ENCODE measurements around the gene MT1M.
"Not testable (repeated sequence)": the region's sequence is repeated elsewhere in the genome, so short reads cannot be mapped to it uniquely, and the experiment has no call there.

The MT1M gene

GRCh38 chr16:56608876-56609462 is 23.5 kb upstream of the MT1M start:
- no peak for DNase-seq (ENCODE audit: low read depth in 2 of 2)

DNA sequence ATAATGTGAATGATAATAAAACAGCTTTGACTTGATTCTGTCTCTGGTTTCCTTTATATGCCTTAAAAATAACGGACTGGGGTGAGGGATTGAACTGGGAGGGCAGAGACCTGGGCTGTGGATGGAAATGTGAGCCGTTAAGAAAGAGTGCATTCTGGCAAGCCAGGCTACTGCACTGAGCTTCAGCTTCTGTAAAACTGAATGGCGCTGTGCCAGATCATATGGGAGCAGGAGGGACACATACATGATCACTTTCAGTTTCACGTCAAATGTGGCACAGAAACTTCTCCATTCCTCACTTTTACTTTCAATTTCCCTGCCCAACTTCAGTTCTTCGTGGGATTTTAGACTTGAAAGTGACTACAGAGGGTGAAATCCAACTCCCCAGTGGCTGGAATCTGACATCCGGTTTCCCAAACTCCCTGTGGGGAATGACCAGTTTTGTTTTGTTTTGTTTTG is 23.0 kb upstream of the MT1M start:
- peak; percentile 48 to 63 for DNase-seq (ENCODE audit: low read depth in 2 of 2)

DNA sequence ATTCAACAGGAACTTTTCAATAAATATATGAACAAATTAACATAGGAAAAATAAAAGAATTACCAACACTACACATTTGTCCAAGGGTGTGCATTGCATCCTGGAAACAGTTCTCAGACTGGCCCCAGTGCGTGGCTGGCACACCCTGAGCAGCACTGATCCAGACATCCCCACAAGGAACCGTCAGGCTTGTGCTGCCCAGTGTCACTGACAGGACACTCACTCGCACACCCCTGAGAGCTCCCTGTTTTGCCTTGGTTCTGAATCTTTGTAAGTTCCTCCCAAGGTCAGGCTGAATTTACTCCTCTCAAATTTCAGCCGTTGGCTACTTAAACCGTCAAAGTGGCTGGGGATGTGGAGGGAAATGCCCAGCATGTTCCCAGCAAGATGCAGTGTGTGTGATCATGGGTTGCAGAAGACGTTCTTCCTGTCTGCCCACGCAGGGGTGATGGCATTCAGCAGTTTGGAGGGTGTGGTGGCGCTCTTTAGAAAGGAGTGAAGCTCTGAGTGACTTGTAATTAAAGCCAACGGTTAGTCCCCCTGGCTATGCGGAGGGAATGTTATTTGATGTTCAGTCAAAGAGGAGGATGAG is 22.3 kb upstream of the MT1M start:
- DNase-seq (ENCODE audit: low read depth in 2 of 2) = peak; percentile 70 to 77

GRCh38 chr16:56610609-56611111 is 21.8 kb upstream of the MT1M start:
- no peak for DNase-seq (ENCODE audit: low read depth in 2 of 2)

- no peak for DNase-seq (ENCODE audit: low read depth in 2 of 2)
Measured at GRCh38 chr16:56611281-56611833, 21.1 kb upstream of the MT1M start.

GRCh38 chr16:56613706-56614105 is 18.8 kb upstream of the MT1M start:
- no peak for DNase-seq (ENCODE audit: low read depth in 2 of 2)

- DNase-seq (ENCODE audit: low read depth in 2 of 2) = no peak
Measured at GRCh38 chr16:56614549-56614991, 17.9 kb upstream of the MT1M start.

- no peak for DNase-seq (ENCODE audit: low read depth in 2 of 2)
Measured at GRCh38 chr16:56615353-56615752, 17.1 kb upstream of the MT1M start.

DNA sequence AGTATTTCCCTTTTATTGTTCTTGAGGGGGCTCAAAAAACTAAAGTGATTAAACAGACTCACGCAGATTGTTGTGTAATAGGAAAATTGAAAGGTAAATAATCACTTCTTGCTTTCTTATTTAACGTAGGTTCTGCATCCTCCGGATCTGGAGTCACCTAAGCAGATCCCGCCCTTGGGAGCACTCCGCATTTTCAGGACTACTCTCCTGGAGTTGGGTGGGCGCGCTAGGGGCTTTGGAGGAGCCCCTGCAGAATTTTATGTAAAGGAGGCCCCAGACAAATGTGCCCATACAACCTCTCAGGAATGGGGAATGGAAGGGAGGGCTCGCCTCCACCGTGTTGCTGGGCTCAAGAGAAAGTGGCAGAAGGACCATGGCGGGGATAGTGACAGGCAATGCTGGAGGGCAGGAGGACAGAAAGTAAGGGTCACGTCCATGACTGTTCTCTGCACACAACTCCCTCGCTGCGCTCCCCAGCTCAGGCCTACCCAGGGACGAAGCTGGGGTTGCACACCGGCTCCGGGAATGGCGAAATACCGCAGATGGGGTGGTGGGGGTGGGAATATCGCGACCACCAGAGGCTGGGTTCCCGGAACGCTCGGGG is 15.7 kb upstream of the MT1M start:
- no peak for DNase-seq (ENCODE audit: low read depth in 2 of 2)

DNA sequence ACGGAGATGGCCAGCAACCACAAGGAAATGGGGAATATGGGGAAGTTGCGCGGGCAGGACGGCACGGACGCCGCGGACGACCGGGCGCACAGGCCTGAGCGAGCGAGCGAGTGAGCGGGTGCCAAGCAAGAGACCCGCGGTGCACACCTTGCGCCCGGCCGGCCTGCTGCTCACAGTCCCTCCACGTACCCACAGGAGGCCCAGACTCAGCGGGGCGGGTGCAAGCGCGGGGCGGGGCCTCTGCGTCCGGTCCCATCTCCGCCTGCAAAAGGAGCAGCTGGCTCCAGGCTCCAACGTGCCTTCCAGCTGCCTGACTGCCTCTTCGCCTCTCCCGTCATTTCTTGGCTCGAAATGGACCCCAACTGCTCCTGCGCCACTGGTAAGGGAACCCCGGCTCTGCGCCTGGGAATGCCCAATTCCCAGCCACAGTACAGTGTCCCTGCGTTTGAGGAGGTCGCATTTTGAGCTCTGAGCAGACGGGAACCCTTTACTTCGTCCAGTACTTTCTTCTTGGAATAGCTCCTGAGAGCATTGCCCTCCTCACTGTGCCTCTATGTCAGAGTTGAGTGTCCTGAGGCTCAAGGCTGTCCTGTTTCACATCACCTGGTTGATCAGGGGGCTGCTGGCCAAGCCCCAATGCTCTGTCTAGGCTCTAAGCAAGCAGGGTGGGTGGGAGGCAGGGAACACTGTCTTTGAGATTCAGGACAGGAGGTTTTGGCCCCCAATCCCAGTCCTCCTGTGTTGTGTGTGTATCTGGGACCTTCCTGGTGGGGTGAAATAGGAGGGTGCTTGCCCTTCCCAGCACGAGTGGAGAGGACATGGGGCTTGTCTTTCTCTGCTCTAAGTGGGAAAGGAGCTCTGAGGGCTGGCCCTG is 15.0 kb upstream of the MT1M start:
- DNase-seq (ENCODE audit: low read depth in 2 of 2) = peak; percentile 62 to 65

DNA sequence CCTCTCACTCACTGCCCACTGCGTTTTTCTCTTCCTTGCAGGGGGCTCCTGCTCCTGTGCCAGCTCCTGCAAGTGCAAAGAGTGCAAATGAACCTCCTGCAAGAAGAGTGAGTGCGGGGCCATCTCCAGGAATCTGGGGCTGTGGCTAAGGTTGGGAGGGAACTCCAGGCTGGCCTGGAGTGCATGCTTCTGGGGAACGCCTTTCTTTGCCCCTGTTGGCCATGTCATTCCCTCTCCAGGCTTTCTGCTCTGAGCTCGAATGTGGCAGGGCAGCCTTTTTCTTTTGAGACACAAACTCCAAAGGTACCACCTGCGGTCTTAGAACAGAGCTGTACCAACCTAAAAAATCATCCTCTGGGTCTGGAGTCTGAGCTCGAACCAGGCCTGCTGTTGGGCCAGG is 14.3 kb upstream of the MT1M start:
- DNase-seq (ENCODE audit: low read depth in 2 of 2) = no peak

GRCh38 chr16:56620339-56620897 is 12.0 kb upstream of the MT1M start:
- no peak for DNase-seq (ENCODE audit: low read depth in 2 of 2)

- not testable (repeated sequence) for DNase-seq (ENCODE audit: low read depth in 2 of 2)
Measured at GRCh38 chr16:56621665-56622445, 10.6 kb upstream of the MT1M start.

DNA sequence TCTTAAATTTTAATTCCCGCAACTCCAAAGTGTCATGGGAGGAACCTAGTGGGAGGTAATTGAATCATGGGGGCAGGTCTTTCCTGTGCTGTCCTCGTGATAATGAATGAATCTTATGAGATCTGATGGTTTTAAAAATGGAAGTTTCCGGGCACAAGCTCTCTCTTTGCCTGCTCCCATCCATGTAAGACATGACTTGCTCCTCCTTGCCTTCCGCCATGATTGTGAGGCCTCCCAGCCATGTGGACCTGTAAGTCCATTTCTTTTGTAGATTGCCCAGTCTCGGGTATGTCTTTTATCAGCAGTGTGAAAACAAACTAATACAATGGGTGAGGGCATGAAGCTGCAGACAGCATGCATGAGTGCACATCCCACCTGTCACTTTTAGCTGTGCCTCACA is 9.3 kb upstream of the MT1M start:
- DNase-seq (ENCODE audit: low read depth in 2 of 2) = not testable (repeated sequence)

GRCh38 chr16:56623637-56624036 is 8.8 kb upstream of the MT1M start:
- no peak for DNase-seq (ENCODE audit: low read depth in 2 of 2)

DNA sequence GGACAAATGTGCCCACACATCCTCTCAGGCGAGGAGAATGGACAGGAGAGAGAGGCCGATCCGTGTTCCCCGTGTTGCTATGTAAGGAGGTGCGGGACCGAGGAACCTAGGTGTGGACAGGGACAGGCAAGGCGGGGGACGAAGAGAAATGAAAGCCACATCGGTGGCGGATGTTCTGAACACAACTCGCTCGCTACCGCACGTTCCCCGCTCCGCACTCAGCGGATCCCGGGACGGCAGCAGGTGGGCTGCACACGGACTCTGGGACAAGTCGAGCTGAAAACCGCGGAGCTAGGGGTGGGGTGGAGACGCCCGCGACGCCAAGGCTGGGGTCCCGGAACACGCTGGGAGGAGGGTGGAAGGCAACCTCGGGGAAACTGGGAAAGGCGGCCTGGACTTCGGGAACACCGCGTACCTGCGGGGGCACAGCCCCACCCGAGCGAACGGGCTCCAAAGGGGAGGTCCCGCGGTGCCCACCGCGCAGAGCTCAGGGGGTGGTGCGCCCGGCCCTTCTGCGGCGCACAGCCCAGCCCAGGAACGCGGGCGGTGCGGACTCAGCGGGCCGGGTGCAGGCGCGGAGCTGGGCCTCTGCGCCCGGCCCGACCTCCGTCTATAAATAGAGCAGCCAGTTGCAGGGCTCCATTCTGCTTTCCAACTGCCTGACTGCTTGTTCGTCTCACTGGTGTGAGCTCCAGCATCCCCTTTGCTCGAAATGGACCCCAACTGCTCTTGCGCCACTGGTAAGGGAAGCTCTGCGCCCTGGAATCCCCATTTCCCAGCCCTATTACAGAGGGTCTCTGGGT is 7.1 kb upstream of the MT1M start, which contains the start of gene MT1E:
Gene MT1E (plus strand): TSS at position 642 of the 803 bp plus-strand sequence. CDS start 71 bp downstream, at position 713.
- peak; percentile 76 to 78 for DNase-seq (ENCODE audit: low read depth in 2 of 2)

- DNase-seq (ENCODE audit: low read depth in 2 of 2) = no peak
Measured at GRCh38 chr16:56625943-56626654, 6.4 kb upstream of the MT1M start.

GRCh38 chr16:56626685-56627084 is 5.8 kb upstream of the MT1M start:
- DNase-seq (ENCODE audit: low read depth in 2 of 2) = no peak

Measured in stimulated activated CD8-positive, alpha-beta memory T cell treated with anti-CD3 and anti-CD28 coated beads, Interleukin-15, amount 100 ng/mL, for 48 hours (primary cell).